ENCODE results near the gene PDE8A.

Gene PDE8A

DNA sequence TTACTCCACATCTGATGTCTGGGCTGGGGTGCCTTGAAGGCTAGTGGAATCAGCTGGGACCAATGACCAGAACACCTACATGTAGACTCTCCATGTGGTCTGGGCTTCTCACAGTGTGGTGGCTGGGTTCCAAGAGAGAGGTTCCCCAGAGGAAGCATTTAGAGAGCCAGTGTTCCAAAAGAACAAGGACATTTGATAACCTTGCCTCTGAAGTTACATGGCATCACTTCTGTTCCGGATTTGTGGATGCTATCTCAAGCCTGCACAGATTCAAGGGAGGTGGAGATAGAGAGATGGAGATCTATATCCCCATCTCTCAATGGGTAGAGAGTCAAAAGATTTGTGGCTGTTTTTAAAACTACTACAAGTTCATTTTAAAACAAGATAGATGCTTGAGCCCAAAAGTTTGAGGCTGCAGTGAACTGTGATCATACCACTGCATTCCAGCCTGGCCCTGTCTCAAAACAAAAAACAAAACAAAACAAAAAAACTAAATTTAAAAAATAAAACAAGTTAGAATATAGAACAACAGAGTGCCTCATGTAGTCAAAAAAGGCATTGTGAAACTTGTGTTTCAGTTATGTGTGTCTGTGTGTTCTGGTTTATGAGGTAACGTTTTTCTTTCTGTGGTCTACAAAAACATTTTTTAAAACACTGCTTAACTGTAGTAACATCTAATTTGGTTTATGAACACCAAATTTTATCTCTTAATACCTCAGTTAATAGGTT lies 44.8 kb downstream of the PDE8A start:
- Histone ChIP-seq H3K27ac (ENCODE audit: extremely low read depth, low read depth, low read length) (no peak overlapping the region), H3K9me3 (ENCODE audit: control insufficient read depth, insufficient read depth, low read depth, low read length) (no peaks in the 10 kb centered on the region), H3K4me1 (ENCODE audit: control insufficient read depth, insufficient read depth, low read length) (peaks cover 36% of the 10 kb centered on the region), H3K36me3 (ENCODE audit: control insufficient read depth in 2 of 2, insufficient read depth in 1 of 2, low read length in 2 of 2) (no peaks in the 10 kb centered on the region), H3K4me3 (ENCODE audit: low read depth, low read length) (no peak overlapping the region)
- no peak for TF ChIP-seq ZBTB7A (tag by site-specific recombination; IDR thresholded peaks at IDR 0.05; ENCODE audit: low read depth)
- TF ChIP-seq, protein P1, sequence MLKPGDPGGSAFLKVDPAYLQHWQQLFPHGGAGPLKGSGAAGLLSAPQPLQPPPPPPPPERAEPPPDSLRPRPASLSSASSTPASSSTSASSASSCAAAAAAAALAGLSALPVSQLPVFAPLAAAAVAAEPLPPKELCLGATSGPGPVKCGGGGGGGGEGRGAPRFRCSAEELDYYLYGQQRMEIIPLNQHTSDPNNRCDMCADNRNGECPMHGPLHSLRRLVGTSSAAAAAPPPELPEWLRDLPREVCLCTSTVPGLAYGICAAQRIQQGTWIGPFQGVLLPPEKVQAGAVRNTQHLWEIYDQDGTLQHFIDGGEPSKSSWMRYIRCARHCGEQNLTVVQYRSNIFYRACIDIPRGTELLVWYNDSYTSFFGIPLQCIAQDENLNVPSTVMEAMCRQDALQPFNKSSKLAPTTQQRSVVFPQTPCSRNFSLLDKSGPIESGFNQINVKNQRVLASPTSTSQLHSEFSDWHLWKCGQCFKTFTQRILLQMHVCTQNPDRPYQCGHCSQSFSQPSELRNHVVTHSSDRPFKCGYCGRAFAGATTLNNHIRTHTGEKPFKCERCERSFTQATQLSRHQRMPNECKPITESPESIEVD (tag by site-specific recombination; IDR thresholded peaks at IDR 0.05) = peak; percentile 53
- TF ChIP-seq, protein P2, sequence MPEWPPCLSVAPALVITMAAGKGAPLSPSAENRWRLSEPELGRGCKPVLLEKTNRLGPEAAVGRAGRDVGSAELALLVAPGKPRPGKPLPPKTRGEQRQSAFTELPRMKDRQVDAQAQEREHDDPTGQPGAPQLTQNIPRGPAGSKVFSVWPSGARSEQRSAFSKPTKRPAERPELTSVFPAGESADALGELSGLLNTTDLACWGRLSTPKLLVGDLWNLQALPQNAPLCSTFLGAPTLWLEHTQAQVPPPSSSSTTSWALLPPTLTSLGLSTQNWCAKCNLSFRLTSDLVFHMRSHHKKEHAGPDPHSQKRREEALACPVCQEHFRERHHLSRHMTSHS (tag by site-specific recombination; IDR thresholded peaks at IDR 0.05) = no peak
- ChIA-PET CTCF (no interaction called here), POLR2A (interaction anchor here (0.5 kb wide), 1 partner anchor 13 kb away, joined by 4 read pairs; no protein-coding TSS in a partner anchor)

DNA sequence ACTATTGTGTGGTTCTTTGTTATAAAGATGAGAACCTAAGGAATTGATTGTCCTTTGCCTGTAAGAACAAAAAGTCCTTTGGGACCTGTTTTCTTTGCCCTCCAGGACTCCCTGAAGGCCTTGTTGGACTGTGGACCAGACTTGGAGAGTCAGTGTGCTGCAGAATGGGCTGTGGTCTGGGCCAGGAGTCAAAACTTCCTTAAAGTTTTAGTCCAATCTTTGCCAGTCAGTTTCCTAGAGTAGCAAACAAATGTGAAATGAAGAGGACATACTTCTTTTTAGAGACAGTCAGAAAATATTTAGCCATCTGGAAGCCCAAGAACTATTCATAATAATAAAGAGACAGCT lies 45.4 kb downstream of the PDE8A start:
- Histone ChIP-seq H3K9me3 (ENCODE audit: control insufficient read depth, insufficient read depth, low read depth, low read length) (no peaks in the 10 kb centered on the region), H3K27ac (ENCODE audit: extremely low read depth, low read depth, low read length) (no peak overlapping the region), H3K4me3 (ENCODE audit: low read depth, low read length) (no peak overlapping the region), H3K36me3 (ENCODE audit: control insufficient read depth in 2 of 2, insufficient read depth in 1 of 2, low read length in 2 of 2) (no peaks in the 10 kb centered on the region), H3K4me1 (ENCODE audit: control insufficient read depth, insufficient read depth, low read length) (peaks cover 41% of the 10 kb centered on the region)
- CTCF ChIA-PET = no interaction called here
- POLR2A ChIA-PET = no interaction called here
- no peak for TF ChIP-seq ZSCAN30 (tag by site-specific recombination; IDR thresholded peaks at IDR 0.05)
- TF ChIP-seq ZBTB48 (tag by site-specific recombination; IDR thresholded peaks at IDR 0.05) = no peak
- TF ChIP-seq ZNF76 (tag by site-specific recombination; IDR thresholded peaks at IDR 0.05; ENCODE audit: borderline replicate concordance, low read depth) = no peak
- no peak for TF ChIP-seq ZNF624 (tag by site-specific recombination; IDR thresholded peaks at IDR 0.05)
- no peak for TF ChIP-seq ZNF114 (tag by site-specific recombination; IDR thresholded peaks at IDR 0.05)
- TF ChIP-seq ZNF140 (tag by site-specific recombination; IDR thresholded peaks at IDR 0.05) = no peak
- TF ChIP-seq, protein P3, sequence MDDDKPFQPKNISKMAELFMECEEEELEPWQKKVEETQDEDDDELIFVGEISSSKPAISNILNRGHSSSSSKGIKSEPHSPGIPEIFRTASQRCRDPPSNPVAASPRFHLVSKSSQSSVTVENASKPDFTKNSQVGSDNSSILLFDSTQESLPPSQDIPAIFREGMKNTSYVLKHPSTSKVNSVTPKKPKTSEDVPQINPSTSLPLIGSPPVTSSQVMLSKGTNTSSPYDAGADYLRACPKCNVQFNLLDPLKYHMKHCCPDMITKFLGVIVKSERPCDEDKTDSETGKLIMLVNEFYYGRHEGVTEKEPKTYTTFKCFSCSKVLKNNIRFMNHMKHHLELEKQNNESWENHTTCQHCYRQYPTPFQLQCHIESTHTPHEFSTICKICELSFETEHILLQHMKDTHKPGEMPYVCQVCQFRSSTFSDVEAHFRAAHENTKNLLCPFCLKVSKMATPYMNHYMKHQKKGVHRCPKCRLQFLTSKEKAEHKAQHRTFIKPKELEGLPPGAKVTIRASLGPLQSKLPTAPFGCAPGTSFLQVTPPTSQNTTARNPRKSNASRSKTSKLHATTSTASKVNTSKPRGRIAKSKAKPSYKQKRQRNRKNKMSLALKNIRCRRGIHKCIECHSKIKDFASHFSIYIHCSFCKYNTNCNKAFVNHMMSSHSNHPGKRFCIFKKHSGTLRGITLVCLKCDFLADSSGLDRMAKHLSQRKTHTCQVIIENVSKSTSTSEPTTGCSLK (tag by site-specific recombination; IDR thresholded peaks at IDR 0.05) = no peak
- TF ChIP-seq ZNF2 (tag by site-specific recombination; IDR thresholded peaks at IDR 0.05) = no peak
- TF ChIP-seq ZFP41 (tag by site-specific recombination; IDR thresholded peaks at IDR 0.05; ENCODE audit: borderline replicate concordance) = no peak
- no peak for TF ChIP-seq ZNF16 (tag by site-specific recombination; IDR thresholded peaks at IDR 0.05; ENCODE audit: low read depth)

DNA sequence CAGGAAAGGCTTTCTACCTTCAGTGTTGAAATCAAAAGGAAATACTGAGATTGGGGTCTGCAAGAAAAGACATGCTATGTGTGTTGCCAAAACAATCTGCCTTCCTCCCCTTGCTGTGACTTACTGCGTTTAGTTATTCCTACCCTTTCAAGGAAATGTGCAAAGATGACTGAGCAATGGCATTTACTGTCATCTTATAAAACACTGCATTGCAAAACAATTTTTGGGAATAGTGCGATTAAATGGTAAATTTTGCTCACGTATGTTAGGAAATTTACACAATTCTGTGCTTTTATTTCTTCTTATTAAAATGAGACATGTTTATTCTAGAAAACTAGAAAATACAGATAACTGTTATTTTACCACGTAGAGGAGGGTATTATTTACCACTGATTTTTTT lies 45.8 kb downstream of the PDE8A start:
- H3K9me3 ChIP-seq (ENCODE audit: control insufficient read depth, insufficient read depth, low read depth, low read length) = no peaks in the 10 kb centered on the region
- ChIA-PET POLR2A (no interaction called here), CTCF (interaction anchor here (0.5 kb wide), 1 partner anchor 49 kb away, joined by 5 read pairs; no protein-coding TSS in a partner anchor)
- TF ChIP-seq GFI1B (tag by site-specific recombination; IDR thresholded peaks at IDR 0.05) = 0 out of 2 replicates have a peak, but pooled peaks have one; percentile 21
- no peak for TF ChIP-seq ZNF169 (tag by site-specific recombination; IDR thresholded peaks at IDR 0.05)
- TF ChIP-seq ZNF394 (tag by site-specific recombination; IDR thresholded peaks at IDR 0.05; ENCODE audit: borderline replicate concordance) = no peak
- no peak overlapping the region for H3K27ac ChIP-seq (ENCODE audit: extremely low read depth, low read depth, low read length)
- no peak overlapping the region for H3K4me3 ChIP-seq (ENCODE audit: low read depth, low read length)
- no peaks in the 10 kb centered on the region for H3K36me3 ChIP-seq (ENCODE audit: control insufficient read depth in 2 of 2, insufficient read depth in 1 of 2, low read length in 2 of 2)
- H3K4me1 ChIP-seq (ENCODE audit: control insufficient read depth, insufficient read depth, low read length) = peaks cover 45% of the 10 kb centered on the region
